Measurements from ENCODE around the gene SLC20A1. TPM values are rescaled to one million over a fixed set of nuclear protein-coding genes. Genes with fewer than 3 reads are reported as not detected.
"Not testable (repeated sequence)": the region's sequence is repeated elsewhere in the genome, so short reads cannot be mapped to it uniquely, and the experiment has no call there.

SLC20A1 gene
- total RNA-seq, 1 donor: 96.3 TPM

DNA sequence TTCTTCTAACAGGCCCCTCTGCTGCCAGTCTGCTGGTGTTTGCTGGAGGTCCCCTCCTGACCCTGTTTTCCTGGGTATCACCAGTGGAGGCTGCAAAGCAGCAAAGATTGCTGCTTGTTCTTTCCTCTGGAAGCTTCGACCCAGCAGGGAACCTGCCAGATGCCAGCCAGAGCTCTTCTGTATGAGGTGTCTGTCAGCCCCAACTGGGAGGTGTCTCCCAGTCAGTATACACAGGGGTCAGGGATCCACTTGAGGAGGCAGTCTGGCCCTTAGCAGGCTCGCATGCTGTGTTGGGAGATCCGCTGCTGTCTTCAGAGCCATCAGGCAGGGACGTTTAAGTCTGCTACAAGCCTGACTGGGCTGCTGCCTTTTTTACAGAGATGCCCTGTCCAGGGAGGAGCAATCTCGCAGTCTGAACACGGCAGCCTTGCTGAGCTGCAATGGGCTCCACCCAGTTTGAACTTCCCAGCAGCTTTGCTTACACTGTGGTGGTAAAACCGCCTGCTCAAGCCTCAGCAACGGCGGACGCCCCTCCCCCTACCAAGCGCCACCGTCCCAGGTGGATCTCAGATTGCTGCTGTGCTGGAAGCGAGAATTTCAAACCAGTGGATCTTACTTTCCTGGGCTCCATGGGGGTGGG lies 31.4 kb upstream of the SLC20A1 start:
- TF ChIP-seq, protein P1, sequence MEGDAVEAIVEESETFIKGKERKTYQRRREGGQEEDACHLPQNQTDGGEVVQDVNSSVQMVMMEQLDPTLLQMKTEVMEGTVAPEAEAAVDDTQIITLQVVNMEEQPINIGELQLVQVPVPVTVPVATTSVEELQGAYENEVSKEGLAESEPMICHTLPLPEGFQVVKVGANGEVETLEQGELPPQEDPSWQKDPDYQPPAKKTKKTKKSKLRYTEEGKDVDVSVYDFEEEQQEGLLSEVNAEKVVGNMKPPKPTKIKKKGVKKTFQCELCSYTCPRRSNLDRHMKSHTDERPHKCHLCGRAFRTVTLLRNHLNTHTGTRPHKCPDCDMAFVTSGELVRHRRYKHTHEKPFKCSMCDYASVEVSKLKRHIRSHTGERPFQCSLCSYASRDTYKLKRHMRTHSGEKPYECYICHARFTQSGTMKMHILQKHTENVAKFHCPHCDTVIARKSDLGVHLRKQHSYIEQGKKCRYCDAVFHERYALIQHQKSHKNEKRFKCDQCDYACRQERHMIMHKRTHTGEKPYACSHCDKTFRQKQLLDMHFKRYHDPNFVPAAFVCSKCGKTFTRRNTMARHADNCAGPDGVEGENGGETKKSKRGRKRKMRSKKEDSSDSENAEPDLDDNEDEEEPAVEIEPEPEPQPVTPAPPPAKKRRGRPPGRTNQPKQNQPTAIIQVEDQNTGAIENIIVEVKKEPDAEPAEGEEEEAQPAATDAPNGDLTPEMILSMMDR (IDR thresholded peaks at IDR 0.05; ENCODE audit: extremely low read depth, low read depth, low read length): no peak
- H3K27me3 ChIP-seq (ENCODE audit: insufficient read depth, low read length): no peaks in the 10 kb centered on the region
- DNase-seq (ENCODE audit: insufficient read length, low spot score, missing footprints): no peak
- no peaks in the 10 kb centered on the region for H3K4me1 ChIP-seq (ENCODE audit: insufficient read depth, low read length)
- H3K9me3 ChIP-seq (ENCODE audit: low read depth, low read length): no peaks in the 10 kb centered on the region
- no peaks in the 10 kb centered on the region for H3K36me3 ChIP-seq (ENCODE audit: insufficient read depth, low read length)
- H3K4me2 ChIP-seq (ENCODE audit: insufficient read depth, low read length): no peak overlapping the region
- H3K27ac ChIP-seq (ENCODE audit: low read depth, low read length): no peak overlapping the region
- H2AFZ ChIP-seq (ENCODE audit: low read length): no peak overlapping the region
- no peaks in the 10 kb centered on the region for H3K79me2 ChIP-seq (ENCODE audit: insufficient read depth, low read length)
- H3K4me3 ChIP-seq (ENCODE audit: insufficient read depth, low read length): no peak overlapping the region
- no peaks in the 10 kb centered on the region for H4K20me1 ChIP-seq (ENCODE audit: insufficient read depth, low read length)

DNA sequence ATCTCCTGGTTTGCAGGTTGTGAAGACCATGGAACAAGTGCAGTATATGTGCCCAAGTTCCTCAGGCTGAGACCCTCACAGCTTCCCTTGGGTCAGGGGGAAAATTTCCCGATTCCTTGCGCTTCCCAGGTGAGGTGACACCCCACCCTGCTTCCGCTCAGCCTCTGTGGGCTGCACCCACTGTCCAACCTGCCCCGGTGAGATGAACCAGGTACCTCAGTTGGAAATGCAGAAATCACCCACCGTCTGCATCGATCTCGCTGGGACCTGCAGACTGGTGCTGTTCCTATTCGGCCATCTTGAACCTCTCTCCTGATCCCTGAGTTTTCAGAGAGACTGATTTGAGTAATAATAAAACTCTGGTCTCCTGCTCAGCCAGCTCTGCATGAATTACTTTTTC lies 30.7 kb upstream of the SLC20A1 start:
- no peak for DNase-seq (ENCODE audit: insufficient read length, low spot score, missing footprints)
- H3K36me3 ChIP-seq (ENCODE audit: insufficient read depth, low read length): no peaks in the 10 kb centered on the region
- H3K27ac ChIP-seq (ENCODE audit: low read depth, low read length): no peak overlapping the region
- no peaks in the 10 kb centered on the region for H3K4me1 ChIP-seq (ENCODE audit: insufficient read depth, low read length)
- H3K4me2 ChIP-seq (ENCODE audit: insufficient read depth, low read length): no peak overlapping the region
- no peaks in the 10 kb centered on the region for H3K9me3 ChIP-seq (ENCODE audit: low read depth, low read length)
- H2AFZ ChIP-seq (ENCODE audit: low read length): no peak overlapping the region
- TF ChIP-seq, protein P1 (IDR thresholded peaks at IDR 0.05; ENCODE audit: extremely low read depth, low read depth, low read length): no peak
- no peak overlapping the region for H3K4me3 ChIP-seq (ENCODE audit: insufficient read depth, low read length)
- H3K27me3 ChIP-seq (ENCODE audit: insufficient read depth, low read length): no peaks in the 10 kb centered on the region
- no peaks in the 10 kb centered on the region for H3K79me2 ChIP-seq (ENCODE audit: insufficient read depth, low read length)
- no peaks in the 10 kb centered on the region for H4K20me1 ChIP-seq (ENCODE audit: insufficient read depth, low read length)

DNA sequence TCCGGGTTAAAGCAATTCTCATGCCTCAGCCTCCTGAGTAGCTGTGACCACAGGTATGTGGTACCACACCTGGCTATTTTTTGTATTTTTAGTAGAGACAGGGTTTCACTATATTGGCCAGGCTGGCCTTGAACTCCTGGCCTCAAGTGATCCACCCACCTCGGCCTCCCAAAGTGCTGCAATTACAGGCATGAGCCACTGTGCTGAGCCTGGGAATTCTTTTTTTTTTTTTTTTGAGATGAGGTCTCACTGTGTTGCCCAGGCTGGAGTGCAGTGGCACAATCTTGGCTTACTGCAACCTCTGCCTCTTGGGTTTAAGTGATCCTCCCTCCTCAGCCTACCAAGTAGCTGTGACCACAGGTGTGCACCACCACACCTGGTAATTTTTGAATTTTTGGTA lies 29.9 kb upstream of the SLC20A1 start:
- not testable (repeated sequence) for H4K20me1 ChIP-seq (ENCODE audit: insufficient read depth, low read length); H3K9me3 ChIP-seq (ENCODE audit: low read depth, low read length); H3K79me2 ChIP-seq (ENCODE audit: insufficient read depth, low read length); H3K4me1 ChIP-seq (ENCODE audit: insufficient read depth, low read length); H3K27ac ChIP-seq (ENCODE audit: low read depth, low read length); H3K36me3 ChIP-seq (ENCODE audit: insufficient read depth, low read length); DNase-seq (ENCODE audit: insufficient read length, low spot score, missing footprints); H3K27me3 ChIP-seq (ENCODE audit: insufficient read depth, low read length); H3K4me2 ChIP-seq (ENCODE audit: insufficient read depth, low read length); H2AFZ ChIP-seq (ENCODE audit: low read length); H3K4me3 ChIP-seq (ENCODE audit: insufficient read depth, low read length)

DNA sequence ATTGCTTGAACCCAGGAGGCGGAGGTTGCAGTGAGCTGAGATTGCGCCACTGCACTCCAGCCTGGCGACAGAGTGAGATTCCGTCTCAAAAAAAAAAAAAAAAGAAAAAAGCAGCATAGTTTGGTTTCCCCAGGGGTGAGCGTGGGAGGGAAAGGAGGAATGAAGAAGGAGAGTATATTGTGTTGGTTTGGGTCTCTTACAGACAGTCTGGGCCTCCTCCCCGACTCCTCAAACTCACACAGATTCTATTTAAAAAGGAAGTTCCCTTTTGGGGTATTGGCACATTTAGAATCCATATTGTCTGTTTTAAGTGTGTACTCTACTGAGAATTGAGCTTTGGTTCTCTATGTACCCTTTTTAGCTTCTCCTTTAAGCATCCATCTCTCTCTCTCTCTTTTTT lies 27.4 kb upstream of the SLC20A1 start:
- Histone ChIP-seq H2AFZ (ENCODE audit: low read length) (no peak overlapping the region), H3K27ac (ENCODE audit: low read depth, low read length) (no peak overlapping the region), H3K4me3 (ENCODE audit: insufficient read depth, low read length) (no peak overlapping the region), H3K4me1 (ENCODE audit: insufficient read depth, low read length) (peaks cover 10% of the 10 kb centered on the region), H4K20me1 (ENCODE audit: insufficient read depth, low read length) (no peaks in the 10 kb centered on the region), H3K9me3 (ENCODE audit: low read depth, low read length) (no peaks in the 10 kb centered on the region), H3K79me2 (ENCODE audit: insufficient read depth, low read length) (no peaks in the 10 kb centered on the region), H3K27me3 (ENCODE audit: insufficient read depth, low read length) (no peaks in the 10 kb centered on the region), H3K4me2 (ENCODE audit: insufficient read depth, low read length) (no peak overlapping the region), H3K36me3 (ENCODE audit: insufficient read depth, low read length) (no peaks in the 10 kb centered on the region)
- TF ChIP-seq, protein P1 (IDR thresholded peaks at IDR 0.05; ENCODE audit: extremely low read depth, low read depth, low read length): no peak
- no peak for DNase-seq (ENCODE audit: insufficient read length, low spot score, missing footprints)
